Fibroblast of upper back skin (primary cell): ENCODE results near the gene PIF1.
"Not testable (repeated sequence)": the region's sequence is repeated elsewhere in the genome, so short reads cannot be mapped to it uniquely, and the experiment has no call there.

Experiments
- DNase-seq: peaks from one replicate; pipeline ENCODE4 v3.0.0-alpha.2; 2013

PIF1 gene

GRCh38 chr15:64847016-64847415 lies 21.6 kb upstream of the PIF1 start:
- DNase-seq = no peak

GRCh38 chr15:64845831-64846595 lies 20.6 kb upstream of the PIF1 start:
- no peak for DNase-seq

- DNase-seq = no peak
Observed at GRCh38 chr15:64845183-64845611, 19.8 kb upstream of the PIF1 start.

- no peak for DNase-seq
Observed at GRCh38 chr15:64844576-64845145, 19.2 kb upstream of the PIF1 start.

GRCh38 chr15:64843991-64844390 lies 18.5 kb upstream of the PIF1 start:
- no peak for DNase-seq

- no peak for DNase-seq
Observed at GRCh38 chr15:64842986-64843561, 17.6 kb upstream of the PIF1 start.

- no peak for DNase-seq
Observed at GRCh38 chr15:64842096-64842939, 16.9 kb upstream of the PIF1 start.

- DNase-seq = peak; percentile 95
Observed at GRCh38 chr15:64841344-64842095, 16.1 kb upstream of the PIF1 start, which contains the start of gene PLEKHO2. TSS of gene PLEKHO2 (plus strand) at chr15:64841915. CDS start at chr15:64842017, 102 bp downstream.

GRCh38 chr15:64841060-64841343 lies 15.6 kb upstream of the PIF1 start:
- no peak for DNase-seq

GRCh38 chr15:64837502-64837901 lies 12.1 kb upstream of the PIF1 start:
- DNase-seq = no peak

GRCh38 chr15:64836023-64836536 lies 10.6 kb upstream of the PIF1 start:
- no peak for DNase-seq

- DNase-seq = no peak
Observed at GRCh38 chr15:64833690-64834089, 8.2 kb upstream of the PIF1 start.

GRCh38 chr15:64828985-64829384 lies 3.5 kb upstream of the PIF1 start:
- DNase-seq = no peak

- no peak for DNase-seq
Observed at GRCh38 chr15:64824929-64825430, 467 bp downstream of the PIF1 start.

- no peak for DNase-seq
Observed at GRCh38 chr15:64816452-64816851, 9.0 kb downstream of the PIF1 start.

GRCh38 chr15:64814965-64815364 lies 10.5 kb downstream of the PIF1 start:
- DNase-seq = not testable (repeated sequence)

GRCh38 chr15:64814283-64814682 lies 11.2 kb downstream of the PIF1 start:
- DNase-seq = not testable (repeated sequence)

GRCh38 chr15:64813075-64813474 lies 12.4 kb downstream of the PIF1 start:
- peak; percentile 37 for DNase-seq

- no peak for DNase-seq
Observed at GRCh38 chr15:64810497-64811326, 14.7 kb downstream of the PIF1 start.

GRCh38 chr15:64809649-64810496 lies 15.6 kb downstream of the PIF1 start:
- peak; percentile 68 for DNase-seq
